OCI-M1 (cell line): ENCODE results near the gene LRCH1.

ENCODE experiments used
- DNase-seq: peaks from one replicate; lab custom pipeline; 2025; lab: John Stamatoyannopoulos, UW

LRCH1 gene

GRCh38 chr13:46712524-46712923 is 159.6 kb downstream of the LRCH1 start:
- DNase-seq = no peak

GRCh38 chr13:46715363-46715762 is 162.4 kb downstream of the LRCH1 start:
- DNase-seq = no peak

GRCh38 chr13:46716821-46717220 is 163.9 kb downstream of the LRCH1 start:
- DNase-seq = no peak

- DNase-seq = no peak
Observed at GRCh38 chr13:46717275-46717674, 164.3 kb downstream of the LRCH1 start.

- DNase-seq = peak; percentile 41
Observed at GRCh38 chr13:46717856-46718255, 164.9 kb downstream of the LRCH1 start.

- no peak for DNase-seq
Observed at GRCh38 chr13:46720189-46720588, 167.2 kb downstream of the LRCH1 start.

- DNase-seq = peak; percentile 69
Observed at GRCh38 chr13:46721054-46721453, 168.1 kb downstream of the LRCH1 start.

GRCh38 chr13:46726347-46726746 is 173.4 kb downstream of the LRCH1 start:
- DNase-seq = no peak

GRCh38 chr13:46728777-46729176 is 175.8 kb downstream of the LRCH1 start:
- DNase-seq = peak; percentile 56

- DNase-seq = no peak
Observed at GRCh38 chr13:46731535-46731934, 178.6 kb downstream of the LRCH1 start.

GRCh38 chr13:46735425-46735824 is 182.5 kb downstream of the LRCH1 start:
- no peak for DNase-seq

GRCh38 chr13:46736541-46737310 is 183.8 kb downstream of the LRCH1 start:
- peak; percentile 87 for DNase-seq

GRCh38 chr13:46738055-46738454 is 185.1 kb downstream of the LRCH1 start:
- peak; percentile 14 for DNase-seq

- no peak for DNase-seq
Observed at GRCh38 chr13:46738766-46739165, 185.8 kb downstream of the LRCH1 start.

GRCh38 chr13:46739447-46740098 is 186.6 kb downstream of the LRCH1 start:
- DNase-seq = no peak

- no peak for DNase-seq
Observed at GRCh38 chr13:46743191-46743590, 190.2 kb downstream of the LRCH1 start.

GRCh38 chr13:46745062-46745461 is 192.1 kb downstream of the LRCH1 start:
- no peak for DNase-seq

GRCh38 chr13:46745706-46746105 is 192.7 kb downstream of the LRCH1 start:
- DNase-seq = no peak

GRCh38 chr13:46747031-46747820 is 194.3 kb downstream of the LRCH1 start:
- no peak for DNase-seq

GRCh38 chr13:46748300-46748699 is 195.3 kb downstream of the LRCH1 start:
- DNase-seq = no peak

GRCh38 chr13:46749951-46750350 is 197.0 kb downstream of the LRCH1 start:
- no peak for DNase-seq

GRCh38 chr13:46751811-46752635 is 199.1 kb downstream of the LRCH1 start:
- DNase-seq = peak; percentile 47
